ENCODE results near the gene JRKL.
"Not testable (repeated sequence)": the region's sequence is repeated elsewhere in the genome, so short reads cannot be mapped to it uniquely, and the experiment has no call there.

The JRKL gene

DNA sequence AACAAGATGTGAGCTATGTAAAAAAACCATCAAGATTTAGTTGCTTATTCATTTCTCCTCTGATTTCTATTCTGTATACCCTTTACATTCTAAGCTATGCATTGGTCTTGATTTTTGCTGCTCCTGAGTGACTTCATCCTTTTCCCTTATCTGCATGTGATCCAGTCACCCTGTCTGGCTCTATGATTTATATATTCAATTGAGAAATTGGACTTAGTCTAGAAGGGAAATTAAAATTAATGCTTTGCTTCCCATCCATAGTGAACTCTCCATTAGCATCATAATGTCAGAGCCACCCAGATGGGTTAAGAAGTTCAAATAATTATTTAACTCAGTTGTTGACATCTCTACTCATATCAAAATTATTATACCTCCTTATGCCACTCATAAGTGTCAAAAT lies 5.0 kb downstream of the JRKL start:
- DNase-seq (ENCODE audit: low read depth in 2 of 2), result no peak

GRCh38 chr11:96396637-96397036 lies 6.8 kb downstream of the JRKL start:
- DNase-seq (ENCODE audit: low read depth in 2 of 2), result no peak

- no peak for DNase-seq (ENCODE audit: low read depth in 2 of 2)
Observed at GRCh38 chr11:96397863-96398262, 8.1 kb downstream of the JRKL start.

DNA sequence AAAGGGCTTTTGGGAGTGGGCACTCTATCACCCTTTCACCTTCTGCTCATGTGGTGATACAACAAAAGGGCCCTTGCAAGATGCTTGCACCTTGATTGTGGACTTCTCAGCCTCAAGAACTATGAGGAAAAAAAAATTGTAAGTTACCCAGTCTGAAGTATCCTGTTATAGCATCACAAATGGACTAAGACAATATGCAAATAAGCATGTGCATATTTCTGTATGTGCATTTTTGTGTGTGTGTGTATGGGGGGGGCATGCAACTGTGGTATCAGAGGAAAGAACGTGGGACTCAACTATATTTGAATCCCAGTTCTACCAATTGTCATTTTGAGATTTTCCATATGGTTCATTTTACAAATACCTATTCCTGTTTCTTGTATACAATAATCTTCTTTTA lies 10.9 kb downstream of the JRKL start:
- DNase-seq (ENCODE audit: low read depth in 2 of 2), result no peak

DNA sequence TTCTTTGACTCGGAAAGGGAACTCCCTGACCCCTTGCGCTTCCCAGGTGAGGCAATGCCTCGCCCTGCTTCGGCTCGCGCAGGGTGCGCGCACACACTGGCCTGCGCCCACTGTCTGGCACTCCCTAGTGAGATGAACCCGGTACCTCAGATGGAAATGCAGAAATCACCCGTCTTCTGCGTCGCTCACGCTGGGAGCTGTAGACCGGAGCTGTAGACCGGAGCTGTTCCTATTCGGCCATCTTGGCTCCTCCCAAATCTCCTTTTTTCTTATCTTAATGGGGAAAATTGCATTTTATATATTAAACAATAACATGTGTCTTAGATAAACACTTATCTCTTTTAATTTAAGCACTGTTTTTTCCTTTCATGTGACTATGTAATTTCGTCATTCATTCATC lies 21.6 kb downstream of the JRKL start:
- not testable (repeated sequence) for DNase-seq (ENCODE audit: low read depth in 2 of 2)

DNA sequence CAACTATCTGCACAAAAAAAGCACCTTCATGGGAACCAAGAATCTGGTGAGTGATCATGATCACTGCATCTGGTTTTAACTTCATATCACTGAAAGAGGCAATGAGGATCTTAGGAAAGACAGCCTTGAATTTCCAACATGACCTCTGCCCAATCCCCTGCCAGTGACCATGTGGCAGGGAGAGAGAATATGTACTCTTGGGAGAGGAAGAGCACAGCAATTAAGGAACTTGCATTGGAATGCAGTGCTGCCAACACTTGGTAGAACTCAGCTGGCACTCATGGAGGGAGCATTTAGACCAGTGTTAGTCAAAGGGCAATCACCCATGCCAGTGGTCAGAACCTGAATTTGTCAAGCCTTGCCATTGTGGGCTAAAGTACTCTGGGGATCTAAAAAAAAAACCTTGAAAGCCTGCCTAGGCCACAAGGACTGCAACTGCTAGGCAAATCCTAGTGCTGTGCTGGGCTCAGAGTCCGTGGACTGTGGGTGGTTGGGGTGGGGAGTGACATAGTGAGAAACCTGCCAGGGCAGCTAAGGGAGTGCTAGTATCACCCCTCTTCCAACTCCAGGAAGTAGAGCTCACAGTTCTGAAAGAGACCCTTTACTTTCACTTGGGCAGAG lies 23.1 kb downstream of the JRKL start:
- DNase-seq (ENCODE audit: low read depth in 2 of 2), result no peak

GRCh38 chr11:96413408-96413807 lies 23.6 kb downstream of the JRKL start:
- no peak for DNase-seq (ENCODE audit: low read depth in 2 of 2)

DNA sequence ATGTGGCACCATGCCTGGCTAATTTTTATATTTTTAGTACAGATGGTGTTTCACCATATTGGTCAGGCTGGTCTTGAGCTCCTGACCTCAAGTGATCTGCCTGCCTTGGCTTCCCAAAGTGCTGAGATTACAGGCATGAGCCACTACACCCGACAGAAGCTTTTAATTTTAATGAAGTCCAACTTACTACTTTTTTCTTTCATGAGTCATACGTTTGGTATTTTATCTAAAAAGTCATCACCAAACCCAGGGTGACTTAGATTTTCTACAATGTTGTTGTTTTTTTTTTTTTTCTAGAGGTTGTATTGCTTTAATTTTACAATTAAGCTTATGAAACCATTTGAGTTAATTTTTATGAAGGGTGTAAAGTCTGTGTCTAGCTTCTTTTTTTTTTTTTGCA lies 34.9 kb downstream of the JRKL start:
- DNase-seq (ENCODE audit: low read depth in 2 of 2), result no peak

DNA sequence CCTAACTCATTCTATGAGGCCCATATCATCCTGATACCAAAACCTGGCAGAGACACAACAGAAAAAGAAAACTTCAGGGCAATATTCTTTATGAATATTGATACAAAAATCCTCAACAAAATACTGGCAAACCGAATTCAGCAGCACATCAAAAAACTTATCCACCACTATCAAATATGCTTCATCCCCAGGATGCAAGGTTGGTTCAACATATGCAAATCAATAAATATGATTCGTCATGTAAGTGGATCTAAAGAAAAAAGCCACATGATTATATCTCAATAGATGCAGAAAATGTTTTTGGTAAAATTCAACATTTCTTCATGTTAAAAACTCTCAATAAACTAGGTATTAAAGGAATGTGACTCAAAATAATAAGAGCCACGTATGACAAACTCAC lies 40.9 kb downstream of the JRKL start:
- DNase-seq (ENCODE audit: low read depth in 2 of 2), result no peak

- DNase-seq (ENCODE audit: low read depth in 2 of 2), result not testable (repeated sequence)
Observed at GRCh38 chr11:96432654-96433053, 42.8 kb downstream of the JRKL start.
